ENCODE measurements around the gene CLMN.

- TF ChIP-seq SP1 (CRISPR knock-in tag; IDR thresholded peaks at IDR 0.05): no peak
- no peak for TF ChIP-seq CTCF (IDR thresholded peaks at IDR 0.05 in 2 of 3, conservative IDR thresholded peaks at IDR 0.05 in 1 of 3; ENCODE audit: insufficient read depth in 2 of 3, low read depth in 1 of 3, low read length in 3 of 3)
- no peak for TF ChIP-seq NRF1 (conservative IDR thresholded peaks at IDR 0.05 in 1 of 2, IDR thresholded peaks at IDR 0.05 in 1 of 2)
- TF ChIP-seq EGR1 (conservative IDR thresholded peaks at IDR 0.05): no peak
- no peak for TF ChIP-seq YY1 (IDR thresholded peaks at IDR 0.05; ENCODE audit: borderline replicate concordance in 1 of 3, control insufficient read depth in 1 of 3, extremely low read depth in 1 of 3, insufficient read depth in 3 of 3, insufficient read length in 1 of 3, insufficient replicate concordance in 2 of 3, low read depth in 1 of 3, low read length in 2 of 3)
These were observed 135.3 kb downstream of the CLMN start for GRCh38 chr14:95184413-95184790.

All from K562 (cell line).